Adipose tissue (tissue), 3 donors: ENCODE measurements around the gene FGFR4. TPM values are rescaled to one million over a fixed set of nuclear protein-coding genes. Genes with fewer than 3 reads are reported as not detected.

Source experiments
- H3K27ac ChIP-seq: one replicate; pipeline ENCODE4 v1.5.1; 2013; ENCODE audit warnings: low read depth, low read length
- WGBS, 3 donors: extraction: QIAGEN DNeasy Blood & Tissue Kit; methylation state at CpG; one replicate each; pipeline ENCODE4 v1.1.7; 2013; 5-methylcytosine and 5-hydroxymethylcytosine counted together
- polyA plus RNA-seq, 3 donors: library from polyadenylated mRNA; stranded (reverse); fragments of 200-250 nt; gene quantifications; one replicate each; pipeline ENCODE4 v1.2.3, GENCODE V29; 2013
- donor health status: healthy with polysubstance abuse.
- donor health status: Bipolar disorder and iron deficiency.
- donor health status: healthy.

Gene FGFR4
- polyA plus RNA-seq, 3 donors: 0.56 to 18.9 (median 0.98) TPM

DNA sequence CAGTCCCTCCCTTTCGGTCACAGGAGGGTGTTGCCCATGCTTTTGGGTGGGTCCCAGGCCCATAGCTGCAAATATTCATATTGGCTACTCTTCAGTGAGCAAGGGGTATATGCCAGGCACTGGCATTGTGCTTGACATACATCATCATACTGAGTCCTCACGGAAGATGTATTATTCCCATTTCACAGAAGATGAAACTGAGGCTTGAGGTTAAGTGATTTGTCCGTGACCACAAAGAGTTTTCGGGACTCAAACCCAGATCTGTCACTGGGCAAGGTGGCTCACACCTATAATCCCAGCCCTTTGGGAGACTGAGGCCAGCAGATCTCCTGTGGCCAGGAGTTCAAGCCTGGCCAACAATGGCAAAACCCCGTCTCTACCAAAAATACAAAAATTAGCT lies 6.5 kb upstream of the FGFR4 start:
- 82 to 91% (median 85%) methylated on average over 5 of the region's 5 CpGs for WGBS, 3 donors

DNA sequence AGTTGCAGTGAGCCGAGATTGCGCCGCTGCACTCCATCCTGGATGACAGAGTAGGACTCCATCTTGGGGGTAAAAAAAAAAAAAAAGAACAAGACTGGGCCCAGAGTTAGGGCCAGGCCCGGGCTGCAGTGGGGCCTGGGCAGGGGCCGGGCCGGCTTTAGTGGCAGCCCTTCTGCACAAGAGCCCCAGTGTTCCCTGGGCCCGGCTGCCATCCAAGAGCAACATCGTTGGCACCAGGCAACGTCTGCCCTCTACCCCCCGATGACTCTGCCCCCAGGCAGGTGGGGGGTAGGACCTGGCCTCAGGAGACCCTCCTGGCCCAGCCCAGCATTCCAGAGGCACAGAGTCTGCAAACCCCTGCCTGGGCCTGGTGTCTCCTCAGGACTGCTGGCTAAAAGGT lies 4.9 kb upstream of the FGFR4 start:
- no peak overlapping the region for H3K27ac ChIP-seq
- 87 to 91% (median 90%) methylated on average over 10 of the region's 10 CpGs for WGBS, 3 donors

More for the DNA sequence above, 6.5 kb upstream of the FGFR4 start:
- H3K27ac ChIP-seq: no peak overlapping the region

DNA sequence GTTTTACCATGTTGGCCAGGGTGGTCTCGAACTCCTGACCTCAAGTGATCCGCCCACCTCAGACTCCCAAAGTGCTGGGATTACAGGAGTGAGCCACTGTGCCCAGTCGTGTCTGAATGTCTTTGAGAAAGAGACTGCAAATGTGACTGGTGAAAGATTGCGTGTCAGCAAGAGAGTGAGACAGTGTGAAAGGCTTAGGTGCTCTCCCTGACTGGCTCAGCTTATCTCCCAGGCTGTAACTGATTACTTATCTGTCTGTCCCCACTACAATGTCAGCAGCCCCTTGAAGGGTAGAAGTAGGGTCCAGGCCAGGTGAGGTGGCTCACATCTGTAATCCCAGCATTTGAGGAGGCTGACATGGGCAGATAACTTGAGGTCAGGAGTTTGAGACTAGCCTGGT lies 3.4 kb upstream of the FGFR4 start:
- H3K27ac ChIP-seq: no peak overlapping the region
- WGBS, 3 donors: 54 to 67% (median 64%) methylated on average over 4 of the region's 4 CpGs

DNA sequence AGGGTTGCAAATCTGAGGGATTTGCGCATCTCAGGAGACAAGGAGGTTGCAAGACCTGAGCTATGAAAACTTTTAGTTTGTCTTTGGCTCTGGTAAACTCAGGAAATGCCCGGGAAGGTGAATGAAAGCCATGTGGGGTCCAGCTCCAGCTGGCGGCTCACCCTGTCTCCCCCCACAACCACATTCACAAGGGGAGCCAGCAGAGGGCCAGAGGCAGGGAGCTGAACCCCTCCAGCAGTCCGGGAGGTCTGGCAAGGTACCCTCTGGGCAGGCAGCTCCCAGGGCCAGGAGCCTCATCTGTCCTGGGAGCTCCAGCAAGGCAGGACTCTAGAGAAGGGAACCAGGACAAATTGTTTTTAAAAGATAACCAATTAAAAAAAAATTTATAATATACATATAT lies 2.5 kb upstream of the FGFR4 start:
- WGBS, 3 donors: 47 to 58% (median 54%) methylated on average over 4 of the region's 4 CpGs

DNA sequence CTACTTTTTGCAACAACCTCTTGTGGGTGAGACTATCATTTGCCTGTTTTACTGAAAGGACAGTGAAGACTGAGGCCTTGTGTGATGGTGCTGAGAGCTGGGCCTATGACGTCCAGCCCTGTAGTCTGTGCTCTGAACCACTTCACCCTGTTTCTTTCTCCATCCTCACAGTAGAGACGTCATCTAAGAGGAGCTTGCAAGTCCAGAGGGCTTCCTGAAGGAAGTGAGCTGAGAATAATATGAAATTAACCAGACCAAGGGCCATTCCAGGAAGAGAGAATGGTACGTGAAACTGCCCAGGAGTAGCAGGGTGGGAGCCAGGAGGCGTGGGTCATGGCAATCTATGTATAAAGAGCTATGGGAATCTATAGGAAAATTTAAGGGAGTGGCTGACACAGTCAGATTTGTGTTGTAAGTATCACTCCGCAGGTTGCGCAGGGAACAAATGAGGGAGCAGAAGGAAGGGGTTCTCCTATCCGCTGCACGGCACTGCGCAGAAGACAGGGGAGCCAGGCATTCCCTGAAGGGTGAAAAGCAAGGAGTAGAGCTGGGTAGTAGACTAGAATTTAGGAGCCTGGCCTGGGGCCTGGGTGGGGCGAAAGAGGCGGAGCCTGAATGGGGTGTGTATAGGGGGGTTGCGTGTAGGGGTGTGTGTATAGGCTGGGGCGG lies 596 bp upstream of the FGFR4 start:
- H3K27ac ChIP-seq: no peak overlapping the region
- WGBS, 3 donors: 44 to 55% (median 53%) methylated on average over 12 to 13 of the region's 13 CpGs

More for the DNA sequence above, 2.5 kb upstream of the FGFR4 start:
- no peak overlapping the region for H3K27ac ChIP-seq

DNA sequence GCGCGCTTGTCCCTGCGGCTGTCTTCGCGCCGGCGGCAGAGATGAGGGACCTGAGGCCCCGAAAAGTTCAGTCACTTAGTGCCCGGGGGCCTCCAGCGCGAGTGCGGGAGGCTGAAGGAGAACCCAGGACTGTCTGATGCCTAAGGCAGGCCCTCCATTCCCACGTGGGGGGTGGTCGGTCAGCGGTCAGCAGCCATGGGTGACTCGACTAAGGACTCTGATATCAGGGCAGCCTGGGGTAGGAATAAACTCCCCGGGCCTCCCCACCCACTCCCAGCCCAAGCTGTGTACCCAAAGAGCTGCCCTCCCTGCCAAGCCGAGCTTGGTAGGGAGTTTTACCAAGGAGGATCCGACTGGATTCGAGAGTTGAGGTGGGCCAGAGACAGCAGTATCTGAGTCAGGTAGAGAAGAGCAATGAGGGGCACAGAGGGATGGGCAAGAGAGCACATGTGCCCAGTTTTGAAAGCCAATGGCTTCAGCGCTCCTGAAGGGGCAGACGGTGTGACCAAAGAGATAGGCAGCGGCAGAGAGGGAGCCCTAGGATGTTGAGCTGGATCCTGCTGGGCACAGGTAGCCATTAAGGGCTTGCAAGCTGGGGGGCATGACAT lies 787 bp downstream of the FGFR4 start:
- whole genome bisulfite sequencing, 3 donors: 19 to 32% (median 28%) methylated on average over 23 of the region's 23 CpGs
- H3K27ac ChIP-seq: no peak overlapping the region

DNA sequence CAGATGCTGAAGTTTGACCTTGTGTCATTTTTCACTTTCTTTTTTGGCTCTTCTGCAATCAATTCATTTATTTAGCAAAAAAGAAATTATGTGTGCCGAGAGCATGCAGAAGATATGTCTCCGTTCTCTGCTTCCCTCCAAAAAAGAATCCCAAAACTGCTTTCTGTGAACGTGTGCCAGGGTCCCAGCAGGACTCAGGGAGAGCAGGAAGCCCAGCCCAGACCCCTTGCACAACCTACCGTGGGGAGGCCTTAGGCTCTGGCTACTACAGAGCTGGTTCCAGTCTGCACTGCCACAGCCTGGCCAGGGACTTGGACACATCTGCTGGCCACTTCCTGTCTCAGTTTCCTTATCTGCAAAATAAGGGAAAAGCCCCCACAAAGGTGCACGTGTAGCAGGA lies 2.4 kb downstream of the FGFR4 start:
- 28 to 47% (median 35%) methylated on average over 5 of the region's 5 CpGs for WGBS, 3 donors
- no peak overlapping the region for H3K27ac ChIP-seq

DNA sequence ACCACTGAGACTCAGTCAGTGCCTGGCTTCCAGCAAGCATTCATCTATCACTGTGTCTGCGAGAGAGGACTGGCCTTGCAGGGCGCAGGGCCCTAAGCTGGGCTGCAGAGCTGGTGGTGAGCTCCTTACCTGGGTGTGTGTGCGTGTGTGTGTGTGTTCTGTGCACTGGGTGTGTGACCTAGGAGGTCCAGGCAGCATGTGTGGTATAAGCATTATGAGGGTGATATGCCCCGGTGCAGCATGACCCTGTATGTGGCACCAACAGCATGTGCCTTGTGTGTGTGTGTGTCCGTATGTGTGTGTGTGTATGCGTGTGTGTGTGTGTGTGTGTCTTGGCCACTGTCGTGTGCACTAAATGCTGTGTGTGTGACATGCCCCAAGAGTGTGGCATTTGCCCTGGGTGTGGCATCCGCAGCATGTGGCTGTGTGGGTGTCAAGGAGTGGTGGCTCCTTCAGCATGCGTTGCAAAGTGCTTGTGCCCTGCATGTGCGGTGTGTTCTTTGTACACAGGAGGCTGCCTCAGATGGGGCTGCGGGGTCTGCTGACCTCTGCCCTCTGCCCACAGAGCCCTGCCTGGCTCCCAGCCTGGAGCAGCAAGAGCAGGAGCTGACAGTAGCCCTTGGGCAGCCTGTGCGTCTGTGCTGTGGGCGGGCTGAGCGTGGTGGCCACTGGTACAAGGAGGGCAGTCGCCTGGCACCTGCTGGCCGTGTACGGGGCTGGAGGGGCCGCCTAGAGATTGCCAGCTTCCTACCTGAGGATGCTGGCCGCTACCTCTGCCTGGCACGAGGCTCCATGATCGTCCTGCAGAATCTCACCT lies 3.3 kb downstream of the FGFR4 start:
- 73 to 87% (median 85%) methylated on average over 19 to 21 of the region's 21 CpGs for WGBS, 3 donors
- no peak overlapping the region for H3K27ac ChIP-seq

DNA sequence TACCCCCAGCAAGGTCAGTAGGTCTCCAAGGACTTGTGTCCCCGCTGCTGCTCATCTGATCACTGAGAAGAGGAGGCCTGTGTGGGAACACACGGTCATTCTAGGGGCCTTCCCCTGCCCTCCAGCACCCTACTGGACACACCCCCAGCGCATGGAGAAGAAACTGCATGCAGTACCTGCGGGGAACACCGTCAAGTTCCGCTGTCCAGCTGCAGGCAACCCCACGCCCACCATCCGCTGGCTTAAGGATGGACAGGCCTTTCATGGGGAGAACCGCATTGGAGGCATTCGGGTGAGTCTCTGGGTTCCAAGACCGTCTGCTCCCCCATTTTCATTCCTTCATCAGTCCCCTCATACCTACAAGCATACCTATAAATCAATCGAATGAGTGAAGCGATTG lies 4.1 kb downstream of the FGFR4 start:
- no peak overlapping the region for H3K27ac ChIP-seq
- 87 to 95% (median 93%) methylated on average over 13 of the region's 13 CpGs for WGBS, 3 donors

DNA sequence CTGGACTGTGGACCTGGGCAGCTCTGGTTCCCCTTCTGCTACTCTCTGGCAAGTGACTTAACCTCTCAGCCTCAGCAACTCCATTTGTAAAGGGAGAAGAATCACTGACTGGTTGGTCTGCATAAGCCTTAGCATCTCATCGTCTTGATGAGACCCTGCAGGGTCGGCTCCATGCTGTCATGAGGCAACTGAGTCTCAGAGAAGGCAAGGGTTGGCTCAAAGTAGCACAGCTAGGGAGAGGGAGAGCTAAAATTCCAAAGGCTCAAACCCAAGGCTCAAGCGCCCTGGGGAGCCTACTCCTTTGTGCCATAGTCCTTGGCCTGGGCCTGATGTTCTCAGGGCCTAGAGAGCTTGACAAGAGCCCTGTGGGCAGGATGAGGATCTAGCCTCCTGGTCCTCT lies 4.5 kb downstream of the FGFR4 start:
- 84 to 92% (median 87%) methylated on average over 3 of the region's 3 CpGs for WGBS, 3 donors
- no peak overlapping the region for H3K27ac ChIP-seq

DNA sequence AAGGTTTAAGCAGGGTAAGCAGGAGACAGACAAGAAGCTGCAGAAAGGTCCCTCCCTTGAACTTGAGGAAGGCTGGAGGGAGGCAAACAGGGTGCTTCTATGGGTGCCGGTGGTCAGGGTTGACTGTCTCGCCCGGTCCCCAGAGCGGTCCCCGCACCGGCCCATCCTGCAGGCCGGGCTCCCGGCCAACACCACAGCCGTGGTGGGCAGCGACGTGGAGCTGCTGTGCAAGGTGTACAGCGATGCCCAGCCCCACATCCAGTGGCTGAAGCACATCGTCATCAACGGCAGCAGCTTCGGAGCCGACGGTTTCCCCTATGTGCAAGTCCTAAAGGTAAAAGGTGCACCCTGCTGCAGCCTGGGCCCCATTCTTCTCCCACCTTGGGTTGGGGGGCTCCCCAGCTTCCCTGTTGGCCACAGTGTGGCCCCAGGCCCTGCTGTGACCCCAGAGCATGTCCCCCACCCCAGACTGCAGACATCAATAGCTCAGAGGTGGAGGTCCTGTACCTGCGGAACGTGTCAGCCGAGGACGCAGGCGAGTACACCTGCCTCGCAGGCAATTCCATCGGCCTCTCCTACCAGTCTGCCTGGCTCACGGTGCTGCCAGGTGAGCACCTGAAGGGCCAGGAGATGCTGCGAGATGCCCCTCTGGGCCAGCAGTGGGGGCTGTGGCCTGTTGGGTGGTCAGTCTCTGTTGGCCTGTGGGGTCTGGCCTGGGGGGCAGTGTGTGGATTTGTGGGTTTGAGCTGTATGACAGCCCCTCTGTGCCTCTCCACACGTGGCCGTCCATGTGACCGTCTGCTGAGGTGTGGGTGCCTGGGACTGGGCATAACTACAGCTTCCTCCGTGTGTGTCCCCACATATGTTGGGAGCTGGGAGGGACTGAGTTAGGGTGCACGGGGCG lies 5.7 kb downstream of the FGFR4 start:
- H3K27ac ChIP-seq: no peak overlapping the region
- 89 to 92% (median 92%) methylated on average over 32 of the region's 32 CpGs for WGBS, 3 donors

DNA sequence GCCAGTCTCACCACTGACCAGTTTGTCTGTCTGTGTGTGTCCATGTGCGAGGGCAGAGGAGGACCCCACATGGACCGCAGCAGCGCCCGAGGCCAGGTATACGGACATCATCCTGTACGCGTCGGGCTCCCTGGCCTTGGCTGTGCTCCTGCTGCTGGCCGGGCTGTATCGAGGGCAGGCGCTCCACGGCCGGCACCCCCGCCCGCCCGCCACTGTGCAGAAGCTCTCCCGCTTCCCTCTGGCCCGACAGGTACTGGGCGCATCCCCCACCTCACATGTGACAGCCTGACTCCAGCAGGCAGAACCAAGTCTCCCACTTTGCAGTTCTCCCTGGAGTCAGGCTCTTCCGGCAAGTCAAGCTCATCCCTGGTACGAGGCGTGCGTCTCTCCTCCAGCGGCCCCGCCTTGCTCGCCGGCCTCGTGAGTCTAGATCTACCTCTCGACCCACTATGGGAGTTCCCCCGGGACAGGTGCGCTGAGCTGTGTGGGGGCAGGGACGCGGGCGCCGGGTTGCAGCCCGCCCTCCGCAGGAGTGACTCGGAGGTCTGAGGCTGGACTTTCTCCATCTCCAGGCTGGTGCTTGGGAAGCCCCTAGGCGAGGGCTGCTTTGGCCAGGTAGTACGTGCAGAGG lies 6.5 kb downstream of the FGFR4 start:
- H3K27ac ChIP-seq: no peak overlapping the region
- WGBS, 3 donors: 93 to 99% (median 95%) methylated on average over 39 to 40 of the region's 40 CpGs

DNA sequence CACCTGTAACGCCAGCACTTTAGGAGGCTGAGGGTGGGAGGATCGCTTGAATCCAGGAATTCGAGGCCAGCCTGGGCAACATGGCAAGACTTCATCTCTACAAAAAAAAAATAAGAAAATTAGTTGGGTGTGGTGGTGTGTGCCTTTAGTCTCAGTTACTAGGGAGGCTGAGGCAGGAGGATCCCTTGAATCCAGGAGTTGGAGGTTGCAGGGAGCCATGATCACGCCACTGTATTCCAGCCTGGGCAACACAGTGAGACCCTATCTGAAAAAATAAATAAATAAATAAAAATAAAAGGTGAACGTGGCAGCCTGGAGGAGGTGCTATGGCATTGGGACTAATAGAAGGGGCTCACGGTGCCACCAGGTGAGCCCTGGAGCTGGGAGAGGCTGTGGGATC lies 7.1 kb downstream of the FGFR4 start:
- H3K27ac ChIP-seq: no peak overlapping the region
- WGBS, 3 donors: 96 to 98% (median 96%) methylated on average over 6 of the region's 6 CpGs

DNA sequence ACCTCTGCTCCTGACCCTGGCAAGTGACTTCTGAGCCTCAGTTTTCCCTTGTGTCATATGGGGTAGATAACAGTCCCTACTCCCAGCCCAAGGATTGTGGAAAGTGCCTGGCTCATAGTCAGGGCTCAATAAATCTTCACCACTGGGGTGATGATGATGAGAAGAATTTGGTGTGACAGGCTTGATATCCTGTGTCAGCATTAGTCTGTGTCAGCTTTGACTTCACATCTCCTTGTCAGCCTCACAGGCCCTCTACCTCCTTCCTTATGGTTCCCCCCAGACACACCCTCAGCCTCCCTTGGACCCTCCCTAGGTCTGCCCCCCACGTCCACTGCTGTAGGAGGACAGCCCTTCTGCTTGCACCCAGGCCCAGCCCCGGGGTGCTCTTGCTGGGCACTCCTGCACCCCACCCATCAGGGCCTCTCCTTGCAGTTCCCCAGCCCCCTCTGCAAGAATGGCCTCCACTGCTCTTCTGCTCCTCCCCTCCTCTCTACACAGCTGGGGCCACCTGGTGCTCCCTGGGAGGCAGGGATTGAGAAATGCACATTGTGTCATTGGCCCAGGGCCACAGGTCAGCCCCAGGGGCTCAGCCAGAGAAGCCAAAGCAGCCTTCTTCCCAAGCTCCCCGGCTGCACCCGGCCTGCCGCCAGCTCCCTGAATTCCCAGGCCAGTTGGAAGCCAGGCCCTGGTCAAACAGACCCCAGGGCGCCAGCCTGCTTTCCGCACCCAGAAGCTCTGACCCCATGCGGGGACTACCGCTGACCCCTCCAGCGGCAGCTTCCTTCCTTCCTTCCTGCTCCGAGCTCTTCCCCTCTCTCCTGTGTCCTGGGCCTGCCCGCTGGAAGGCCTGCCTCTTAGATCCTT lies 7.7 kb downstream of the FGFR4 start:
- H3K27ac ChIP-seq: no peak overlapping the region
- 34 to 58% (median 37%) methylated on average over 10 to 12 of the region's 12 CpGs for WGBS, 3 donors

DNA sequence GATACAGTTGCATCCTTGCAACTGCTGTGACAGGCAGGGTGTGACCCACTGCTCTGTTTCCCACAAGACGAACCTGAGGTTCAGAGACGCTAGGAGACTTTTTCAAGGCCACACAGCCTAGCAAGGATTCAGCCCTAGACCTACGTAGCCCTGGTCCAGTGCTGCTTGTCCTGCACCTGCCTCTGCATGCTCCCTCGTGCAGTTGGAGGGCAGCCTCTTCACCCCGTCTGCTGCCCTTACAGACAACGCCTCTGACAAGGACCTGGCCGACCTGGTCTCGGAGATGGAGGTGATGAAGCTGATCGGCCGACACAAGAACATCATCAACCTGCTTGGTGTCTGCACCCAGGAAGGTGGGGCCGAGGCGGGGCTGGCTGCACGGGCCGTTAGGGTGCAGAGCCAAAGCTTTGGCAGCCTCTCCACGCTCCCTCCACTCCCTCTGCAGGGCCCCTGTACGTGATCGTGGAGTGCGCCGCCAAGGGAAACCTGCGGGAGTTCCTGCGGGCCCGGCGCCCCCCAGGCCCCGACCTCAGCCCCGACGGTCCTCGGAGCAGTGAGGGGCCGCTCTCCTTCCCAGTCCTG lies 8.5 kb downstream of the FGFR4 start:
- WGBS, 3 donors: 73 to 84% (median 84%) methylated on average over 26 to 28 of the region's 28 CpGs
- H3K27ac ChIP-seq: no peak overlapping the region

DNA sequence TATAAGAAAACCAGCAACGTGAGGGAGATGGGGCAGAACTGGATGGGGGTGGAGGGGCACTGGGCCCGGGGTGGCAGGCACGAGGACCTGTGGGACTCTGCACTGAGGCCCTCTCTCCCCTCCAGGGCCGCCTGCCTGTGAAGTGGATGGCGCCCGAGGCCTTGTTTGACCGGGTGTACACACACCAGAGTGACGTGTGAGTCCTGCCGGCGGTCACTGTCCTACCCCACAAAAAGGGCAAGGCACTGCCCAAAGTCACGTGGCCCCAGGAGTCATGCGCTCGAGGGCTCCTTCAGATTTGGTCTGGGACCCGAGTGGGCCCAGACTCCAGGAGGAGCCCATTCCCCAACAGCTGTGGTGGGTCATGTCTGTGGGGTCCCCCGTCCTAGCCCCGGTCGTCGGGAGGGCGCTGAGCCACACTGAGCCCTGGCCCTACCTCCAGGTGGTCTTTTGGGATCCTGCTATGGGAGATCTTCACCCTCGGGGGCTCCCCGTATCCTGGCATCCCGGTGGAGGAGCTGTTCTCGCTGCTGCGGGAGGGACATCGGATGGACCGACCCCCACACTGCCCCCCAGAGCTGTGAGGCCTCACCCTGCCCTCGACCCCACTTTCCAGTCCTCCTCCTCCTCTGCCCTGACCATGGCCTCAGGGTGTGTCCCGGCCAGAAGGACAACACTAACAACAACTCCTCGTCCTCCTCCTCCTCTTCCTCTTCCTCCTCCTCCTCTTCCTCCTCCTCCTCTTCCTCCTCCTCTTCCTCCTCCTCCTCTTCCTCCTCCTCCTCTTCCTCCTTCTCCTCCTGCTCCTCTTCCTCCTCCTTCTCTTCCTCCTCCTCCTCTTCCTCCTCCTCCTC lies 9.7 kb downstream of the FGFR4 start:
- 87 to 89% (median 88%) methylated on average over 29 of the region's 29 CpGs for WGBS, 3 donors
- H3K27ac ChIP-seq: no peak overlapping the region
